ENCODE results near the gene U2SURP. TPM values are rescaled to one million over a fixed set of nuclear protein-coding genes. Genes with fewer than 3 reads are reported as not detected.

The U2SURP gene
- total and polyA plus RNA-seq, 2 donors (not counting 1 experiment from before 2014, with no cell fraction given): 15.1 to 138 TPM

- intact Hi-C loops (cut with micrococcal nuclease): no loop called here
Observed at GRCh38 chr3:142961539-142961938, 39.8 kb upstream of the U2SURP start.

GRCh38 chr3:142962175-142962519 is 39.2 kb upstream of the U2SURP start:
- Histone ChIP-seq H3K27ac (ENCODE audit: low read length in 2 of 2) (no peak overlapping the region), H4K20me1 (ENCODE audit: control insufficient read depth, insufficient read depth, low read length, poor library complexity, severe bottlenecking) (no peaks in the 10 kb centered on the region), H3K9me3 (ENCODE audit: control extremely low read depth in 1 of 3, control insufficient read depth in 2 of 3, insufficient read depth in 1 of 3, low read length in 2 of 3) (peaks cover 0 to 10% (median 0%) of the 10 kb centered on the region in 3 donors), H3K9ac (ENCODE audit: low read length) (no peak overlapping the region), H3K79me2 (ENCODE audit: control insufficient read depth, insufficient read depth, low read length) (no peaks in the 10 kb centered on the region), H3K4me3 (ENCODE audit: control extremely low read depth in 1 of 5, extremely low read depth in 1 of 5, insufficient read depth in 1 of 5, low read depth in 2 of 5, low read length in 4 of 5) (no peak overlapping the region), H2AFZ (ENCODE audit: insufficient read depth, low read depth, low read length, poor library complexity, severe bottlenecking) (no peak overlapping the region), H3K36me3 (replicated peaks in 1 of 2; ENCODE audit: control extremely low read depth in 1 of 2, control insufficient read depth in 1 of 2, extremely low read depth in 1 of 2, insufficient read depth in 2 of 2, low read length in 1 of 2) (no peaks in the 10 kb centered on the region), H3K4me1 (ENCODE audit: control insufficient read depth in 2 of 2, insufficient read depth in 2 of 2, low read length in 2 of 2) (peaks cover 8 to 10% of the 10 kb centered on the region in 2 donors), H3K4me2 (replicated peaks; ENCODE audit: low read depth, low read length, poor library complexity, severe bottlenecking) (no peak overlapping the region), H3K27me3 (replicated peaks in 1 of 4; ENCODE audit: control extremely low read depth in 1 of 4, control insufficient read depth in 3 of 4, insufficient read depth in 4 of 4, low read length in 3 of 4) (peaks cover 0 to 38% (median 32%) of the 10 kb centered on the region in 4 experiments)
- DNase-seq (no peak), ATAC-seq (ENCODE audit: low read depth) (no peak)
- intact Hi-C loops (cut with micrococcal nuclease): no loop called here
- peak overlapping the region; percentile 88 for H3K4me3 Mint-ChIP-seq
- H3K27ac Mint-ChIP-seq: no peak overlapping the region
- TF ChIP-seq EZH2 (IDR thresholded peaks at IDR 0.05; ENCODE audit: borderline replicate concordance, insufficient read depth, low read depth, low read length, poor library complexity, severe bottlenecking) (no peak), CTCF (IDR thresholded peaks at IDR 0.05) (no peak)
- ChIA-PET CTCF (interaction anchor here (0.9 kb wide), 1 partner anchor 9 kb away, joined by 3 read pairs; no protein-coding TSS in a partner anchor), POLR2A (no interaction called here)
- H3K27me3 Mint-ChIP-seq: peaks cover 64% of the 10 kb centered on the region
- 96% methylated on average over 19 of the region's 19 CpGs for WGBS (ENCODE audit: insufficient coverage)
- peaks cover 14% of the 10 kb centered on the region for H3K4me1 Mint-ChIP-seq
- H3K9me3 Mint-ChIP-seq (ENCODE audit: insufficient read depth): no peaks in the 10 kb centered on the region

More at GRCh38 chr3:142961539-142961938, 39.8 kb upstream of the U2SURP start:
- DNase-seq: no peak
- POLR2A ChIA-PET: no interaction called here
- Histone ChIP-seq H3K4me1 (ENCODE audit: control insufficient read depth in 2 of 2, insufficient read depth in 2 of 2, low read length in 2 of 2) (peaks cover 8 to 10% of the 10 kb centered on the region in 2 donors), H3K27ac (ENCODE audit: low read length in 2 of 2) (no peak overlapping the region), H3K4me2 (replicated peaks; ENCODE audit: low read depth, low read length, poor library complexity, severe bottlenecking) (no peak overlapping the region), H3K9me3 (ENCODE audit: control extremely low read depth in 1 of 3, control insufficient read depth in 2 of 3, insufficient read depth in 1 of 3, low read length in 2 of 3) (peaks cover 0 to 10% (median 0%) of the 10 kb centered on the region in 3 donors), H3K9ac (ENCODE audit: low read length) (no peak overlapping the region), H2AFZ (ENCODE audit: insufficient read depth, low read depth, low read length, poor library complexity, severe bottlenecking) (no peak overlapping the region), H4K20me1 (ENCODE audit: control insufficient read depth, insufficient read depth, low read length, poor library complexity, severe bottlenecking) (no peaks in the 10 kb centered on the region), H3K4me3 (ENCODE audit: control extremely low read depth in 1 of 5, extremely low read depth in 1 of 5, insufficient read depth in 1 of 5, low read depth in 2 of 5, low read length in 4 of 5) (no peak overlapping the region), H3K27me3 (replicated peaks in 1 of 4; ENCODE audit: control extremely low read depth in 1 of 4, control insufficient read depth in 3 of 4, insufficient read depth in 4 of 4, low read length in 3 of 4) (peaks cover 0 to 38% (median 33%) of the 10 kb centered on the region in 4 experiments), H3K36me3 (replicated peaks in 1 of 2; ENCODE audit: control extremely low read depth in 1 of 2, control insufficient read depth in 1 of 2, extremely low read depth in 1 of 2, insufficient read depth in 2 of 2, low read length in 1 of 2) (no peaks in the 10 kb centered on the region), H3K79me2 (ENCODE audit: control insufficient read depth, insufficient read depth, low read length) (no peaks in the 10 kb centered on the region)
- Mint-ChIP-seq H3K27ac (no peak overlapping the region), H3K27me3 (peaks cover 68% of the 10 kb centered on the region), H3K4me3 (peak overlapping the region; percentile 88), H3K9me3 (ENCODE audit: insufficient read depth) (no peaks in the 10 kb centered on the region), H3K4me1 (peaks cover 14% of the 10 kb centered on the region)
- CTCF ChIA-PET: no interaction called here
- 90% methylated on average over 1 of the region's 2 CpGs for WGBS (ENCODE audit: insufficient coverage)
- no peak for ATAC-seq (ENCODE audit: low read depth)
- no peak for TF ChIP-seq EZH2 (IDR thresholded peaks at IDR 0.05; ENCODE audit: borderline replicate concordance, insufficient read depth, low read depth, low read length, poor library complexity, severe bottlenecking)
- TF ChIP-seq CTCF (IDR thresholded peaks at IDR 0.05): no peak
